GM21786 (cell line): ENCODE measurements around the gene EXOC6B.

Experiments
- ATAC-seq: cut with Tn5 transposase; IDR thresholded peaks from one replicate; pipeline ENCODE4 v1.9.1; 2021; ENCODE audit not compliant: unreplicated experiment

Gene EXOC6B

DNA sequence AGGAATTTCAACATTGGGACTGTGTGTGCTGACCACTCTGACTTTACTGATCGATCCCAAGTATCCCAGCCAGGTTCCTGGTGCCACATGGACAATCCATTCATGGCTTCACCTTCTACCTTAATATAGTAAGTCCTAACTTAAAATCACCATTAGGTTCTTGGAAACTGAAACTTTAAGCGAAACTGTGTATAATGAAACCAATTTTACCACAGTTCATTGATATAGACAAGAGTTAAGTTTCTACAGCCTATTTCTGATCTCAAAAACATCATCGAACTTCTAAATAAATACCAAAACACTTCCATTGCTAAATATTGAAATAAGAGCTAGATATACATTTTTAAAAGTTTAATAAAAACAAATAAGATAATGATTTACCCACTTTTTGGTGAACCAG lies 4.4 kb upstream of the EXOC6B start:
- no peak for ATAC-seq

DNA sequence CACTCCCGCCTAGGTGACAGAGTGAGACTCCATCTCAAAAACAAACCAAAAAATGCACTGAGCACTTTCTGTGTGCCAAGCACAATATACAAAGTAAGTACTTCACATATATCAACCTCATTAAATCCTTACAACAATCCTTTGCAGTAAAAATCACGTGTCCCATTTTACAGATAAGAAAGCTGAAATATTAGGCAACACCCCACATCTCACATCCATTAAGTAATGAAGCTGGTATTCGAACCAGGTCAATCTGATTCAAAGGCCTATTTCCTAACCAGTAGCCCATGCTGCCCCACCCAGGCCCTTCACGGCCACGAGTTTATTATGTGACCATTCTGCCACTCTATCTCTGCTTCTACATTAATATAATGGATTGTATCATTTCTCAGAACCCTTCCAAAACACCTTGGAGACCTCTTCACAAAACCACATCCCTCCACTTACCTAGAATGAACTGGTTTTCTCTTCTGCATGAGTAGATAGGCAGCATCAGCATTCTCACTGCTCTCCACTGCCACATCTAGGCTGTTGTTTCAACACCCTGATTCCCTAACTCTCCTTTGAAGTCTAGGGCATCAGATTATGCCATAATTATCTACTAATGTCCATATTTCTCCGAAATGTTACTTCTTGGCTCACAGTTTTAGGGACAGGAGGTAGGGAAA lies 3.1 kb upstream of the EXOC6B start:
- ATAC-seq, result no peak

DNA sequence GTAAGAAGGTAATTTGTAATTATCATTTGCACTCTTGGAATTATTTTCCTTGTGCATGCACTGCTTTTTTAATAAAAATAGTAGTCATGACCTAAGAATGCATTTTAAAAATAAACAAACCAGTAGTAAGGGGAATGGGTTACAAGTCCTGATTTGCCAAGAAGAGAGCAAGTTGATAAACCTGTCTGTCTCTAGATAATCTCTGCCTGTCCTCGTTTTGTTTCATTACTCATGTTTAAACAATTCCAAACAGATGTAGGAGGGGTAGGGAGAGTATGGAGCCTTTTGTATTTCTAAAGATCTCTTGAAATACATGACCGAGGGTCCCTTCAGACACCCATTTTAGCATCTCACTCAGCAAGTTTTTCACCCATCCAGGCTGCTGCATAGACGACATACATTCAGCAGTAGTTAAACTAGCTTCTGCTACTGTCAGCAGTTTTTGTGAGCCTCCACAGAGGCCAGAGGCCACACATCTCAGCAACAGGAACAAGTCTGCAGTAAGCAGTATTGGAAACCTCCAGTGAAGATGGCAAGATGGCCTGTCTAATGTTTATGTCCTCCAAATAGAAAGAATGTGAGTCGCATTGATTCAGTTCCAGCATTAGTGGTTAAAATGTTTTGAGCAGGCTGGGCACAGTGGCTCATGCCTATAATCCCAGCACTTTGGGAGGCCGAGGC lies 2.3 kb upstream of the EXOC6B start:
- no peak for ATAC-seq

- no peak for ATAC-seq
These were observed 1.7 kb upstream of the EXOC6B start for GRCh38 chr2:72827487-72827886.

- no peak for ATAC-seq
These were observed 284 bp upstream of the EXOC6B start for GRCh38 chr2:72826156-72826477.

DNA sequence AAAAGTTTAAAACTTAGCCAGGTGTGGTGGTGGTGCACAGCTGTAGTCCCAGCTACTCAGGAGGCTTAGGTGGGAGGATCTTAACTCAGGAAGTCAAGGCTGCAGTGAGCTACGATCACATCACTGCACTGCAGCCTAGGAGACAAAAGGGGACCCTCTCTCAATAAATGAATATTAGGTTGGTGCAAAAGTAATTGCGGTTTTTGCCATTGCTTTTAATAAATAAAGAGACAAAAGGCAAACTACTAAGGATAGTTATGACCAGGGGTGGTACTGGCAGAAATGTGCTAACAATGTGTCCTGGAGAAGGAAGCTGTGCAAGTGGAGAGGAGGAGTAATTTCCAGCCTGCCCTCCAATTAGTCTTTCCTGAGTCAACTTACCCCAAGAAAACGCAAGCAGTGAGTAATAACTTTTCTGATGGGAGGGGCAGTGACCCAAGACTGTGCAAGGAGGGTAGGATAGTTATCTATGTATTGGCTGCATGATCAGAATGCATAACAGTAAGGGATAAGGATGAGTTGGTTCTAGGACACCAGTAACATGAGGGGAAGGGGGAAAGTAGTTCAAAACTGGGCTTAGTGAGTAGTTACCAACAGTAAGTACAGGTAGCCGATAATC lies 1.5 kb downstream of the EXOC6B start:
- ATAC-seq, result no peak

GRCh38 chr2:72822794-72823193 lies 3.0 kb downstream of the EXOC6B start:
- ATAC-seq, result no peak

GRCh38 chr2:72821983-72822382 lies 3.9 kb downstream of the EXOC6B start:
- no peak for ATAC-seq

DNA sequence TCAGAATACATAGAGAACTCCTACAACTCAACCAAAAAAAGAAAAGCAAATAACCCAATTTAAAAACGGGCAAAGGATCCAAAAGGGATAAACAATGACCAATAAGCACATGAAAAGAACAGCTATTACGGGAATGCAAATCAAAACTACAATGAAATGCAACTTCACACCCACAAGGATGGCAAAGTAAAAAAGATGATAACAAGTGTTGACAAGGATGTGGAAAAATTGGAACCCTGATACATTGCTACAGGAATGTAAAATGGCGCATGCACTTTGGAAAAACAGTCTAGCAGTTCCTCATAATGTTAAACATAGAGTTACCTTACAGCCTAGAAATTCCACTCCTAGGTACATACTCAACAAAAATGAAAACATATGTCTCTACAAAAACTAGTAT lies 4.7 kb downstream of the EXOC6B start:
- ATAC-seq, result no peak

GRCh38 chr2:72819501-72819900 lies 6.3 kb downstream of the EXOC6B start:
- ATAC-seq, result no peak

DNA sequence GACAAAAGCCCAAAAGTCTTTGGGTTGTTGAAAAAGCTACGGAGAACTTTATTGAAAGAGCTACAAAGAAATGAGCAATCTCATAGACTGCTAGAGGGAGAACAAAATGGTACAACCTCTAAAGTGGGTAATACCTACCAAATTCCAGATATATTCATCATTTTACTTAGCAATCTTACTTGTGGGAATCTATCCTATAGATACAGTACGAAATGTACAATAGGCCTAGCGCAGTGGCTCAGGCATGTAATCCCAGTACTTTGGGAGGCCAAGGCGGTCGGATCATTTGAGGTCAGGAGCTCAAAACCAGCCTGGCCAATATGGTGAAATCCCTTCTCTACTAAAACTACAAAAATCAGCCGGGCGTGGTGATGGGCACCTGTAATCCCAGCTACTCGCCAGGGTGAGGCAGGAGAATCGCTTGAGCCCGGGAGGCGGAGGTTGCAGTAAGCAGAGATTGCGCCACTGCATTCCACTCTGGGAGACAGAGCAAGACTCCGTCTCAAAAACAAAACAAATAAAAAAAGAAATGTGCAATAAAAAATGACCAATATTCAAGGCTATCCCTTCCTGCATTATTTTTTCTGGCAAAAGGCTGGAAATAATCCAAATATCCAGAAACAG lies 10.1 kb downstream of the EXOC6B start:
- ATAC-seq, result no peak

GRCh38 chr2:72813841-72814240 lies 12.0 kb downstream of the EXOC6B start:
- ATAC-seq, result no peak

- ATAC-seq, result no peak
These were observed 15.7 kb downstream of the EXOC6B start for GRCh38 chr2:72810165-72810564.

DNA sequence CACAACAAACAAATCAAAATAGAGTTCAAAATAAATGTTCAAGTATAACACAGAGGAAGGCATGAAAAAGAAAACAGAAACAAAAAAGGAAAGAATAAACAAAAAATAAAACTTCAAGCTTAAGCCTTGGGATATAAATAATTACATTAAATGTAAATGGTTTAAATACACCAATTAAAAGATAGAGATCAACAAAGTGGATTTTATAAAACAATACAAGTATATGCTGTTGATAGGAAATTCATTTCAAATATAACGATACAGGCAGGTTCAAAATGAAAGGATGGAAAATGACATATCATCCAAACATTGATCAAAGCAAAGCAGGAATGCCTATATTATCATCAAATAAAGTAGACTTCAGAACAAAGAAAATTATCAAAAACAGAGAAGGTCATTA lies 16.7 kb downstream of the EXOC6B start:
- no peak for ATAC-seq

- no peak for ATAC-seq
These were observed 19.4 kb downstream of the EXOC6B start for GRCh38 chr2:72806280-72806945.

GRCh38 chr2:72803626-72804320 lies 22.1 kb downstream of the EXOC6B start:
- ATAC-seq, result no peak

GRCh38 chr2:72803151-72803550 lies 22.7 kb downstream of the EXOC6B start:
- no peak for ATAC-seq

GRCh38 chr2:72800492-72800891 lies 25.3 kb downstream of the EXOC6B start:
- no peak for ATAC-seq

DNA sequence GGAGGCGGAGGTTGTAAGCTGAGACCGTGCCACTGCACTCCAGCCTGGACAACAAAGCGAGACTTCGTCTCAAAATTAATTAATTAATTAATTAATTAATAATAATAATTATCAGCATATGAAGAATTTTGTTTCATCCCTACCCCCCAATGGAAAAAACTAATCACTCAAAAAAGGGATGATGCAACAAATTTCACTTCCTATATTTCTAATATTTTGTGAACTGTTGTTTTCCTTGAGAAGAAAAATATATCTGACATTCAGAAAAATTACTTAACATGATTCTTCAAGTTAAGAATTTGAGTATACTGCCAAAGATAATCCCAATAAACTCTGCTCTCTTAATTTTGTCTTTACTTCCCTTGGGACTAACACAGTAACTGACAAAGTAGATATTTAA lies 28.1 kb downstream of the EXOC6B start:
- no peak for ATAC-seq

GRCh38 chr2:72796766-72797165 lies 29.1 kb downstream of the EXOC6B start:
- ATAC-seq, result no peak

- no peak for ATAC-seq
These were observed 31.3 kb downstream of the EXOC6B start for GRCh38 chr2:72794572-72794971.
